H1 (cell line): ENCODE measurements around the gene ELMOD1. TPM values are rescaled to one million over a fixed set of nuclear protein-coding genes. Genes with fewer than 3 reads are reported as not detected.

Source experiments
- CTCF ChIA-PET: fragments of 300-600 bp; sonication (Branson Sonifier 250); formaldehyde crosslinking; loops from one replicate; lab custom pipeline; 2021; ENCODE audit not compliant: partially characterized antibody; lab: Charles Lee
- POLR2A ChIA-PET: fragments of 300-600 bp; sonication (Branson Sonifier 250); formaldehyde crosslinking; loops from one replicate; lab custom pipeline; 2021; ENCODE audit warnings: inconsistent platforms; ENCODE audit not compliant: partially characterized antibody; lab: Charles Lee
- DNase-seq, 2 experiments: peaks; one replicate each; pipeline versions ENCODE4 v3.0.0 to v3.0.0-alpha.2; 2010 to 2022; ENCODE audit warnings: low spot score in 2 of 2, low read depth in 1 of 2, mixed read lengths in 1 of 2
- FAIRE-seq: peaks from 2 replicates; lab custom pipeline; 2011; peaks lifted over from hg19 to GRCh38; lab: Jason Lieb, UNC
- H2AFZ ChIP-seq: 2 replicates; pipeline ENCODE4 v1.8.1; 2012; ENCODE audit warnings: low read length, inconsistent platforms
- H2AK5ac ChIP-seq: 2 replicates; pipeline ENCODE4 v1.6.1; 2013; ENCODE audit warnings: low read depth, low read length
- H2BK120ac ChIP-seq: replicated peaks from 2 replicates; pipeline ENCODE3; 2013; ENCODE audit warnings: low read depth, low read length, inconsistent platforms
- H2BK12ac ChIP-seq: 2 replicates; pipeline ENCODE4 v1.6.1; 2013; ENCODE audit warnings: low read depth, low read length
- H2BK15ac ChIP-seq: 2 replicates; pipeline ENCODE4 v1.6.1; 2013; ENCODE audit warnings: low read length
- H2BK20ac ChIP-seq: 2 replicates; pipeline ENCODE4 v1.6.1; 2013; ENCODE audit warnings: low read length
- H2BK5ac ChIP-seq: 2 replicates; pipeline ENCODE4 v1.6.1; 2013; ENCODE audit warnings: low read depth, low read length
- H3K14ac ChIP-seq: 2 replicates; pipeline ENCODE4 v1.6.1; 2013; ENCODE audit warnings: inconsistent platforms; ENCODE audit not compliant: insufficient read length
- H3K18ac ChIP-seq: 2 replicates; pipeline ENCODE4 v1.6.1; 2013; ENCODE audit warnings: low read length; ENCODE audit errors: extremely low read depth
- H3K23ac ChIP-seq: 2 replicates; pipeline ENCODE4 v1.6.1; 2013; ENCODE audit warnings: inconsistent platforms; ENCODE audit not compliant: insufficient read length
- H3K23me2 ChIP-seq: 2 replicates; pipeline ENCODE4 v1.6.1; 2013; ENCODE audit warnings: low read depth, low read length
- H3K27ac ChIP-seq: 2 replicates; pipeline ENCODE4 v1.6.1; 2011; ENCODE audit warnings: low read depth, low read length, inconsistent platforms
- H3K27me3 ChIP-seq, 4 experiments: replicated peaks in 1 of 4; 1 replicate in 1 of 4; 2 replicates in 3 of 4; pipeline versions ENCODE4 v1.6.1 to v1.8.1; 2011 to 2013; ENCODE audit warnings: low read length in 3 of 4, mild to moderate bottlenecking in 3 of 4, inconsistent platforms in 2 of 4, mixed read lengths in 2 of 4, moderate library complexity in 1 of 4; ENCODE audit not compliant: control insufficient read depth in 3 of 4, insufficient read depth in 3 of 4; ENCODE audit errors: extremely low read depth in 1 of 4
- H3K36me3 ChIP-seq, 4 experiments: 2 replicates each; pipeline versions ENCODE4 v1.6.1 to v1.8.1; 2011 to 2013; ENCODE audit warnings: mild to moderate bottlenecking in 4 of 4, low read length in 3 of 4, moderate library complexity in 2 of 4, control low read depth in 1 of 4, inconsistent platforms in 1 of 4; ENCODE audit not compliant: insufficient read depth in 4 of 4, control insufficient read depth in 2 of 4
- H3K4ac ChIP-seq: replicated peaks from 2 replicates; pipeline ENCODE3; 2013; ENCODE audit warnings: low read length, low read depth, mixed read lengths, inconsistent platforms; ENCODE audit not compliant: insufficient read length
- H3K4me1 ChIP-seq, 4 experiments: replicated peaks in 1 of 4; 1 replicate in 1 of 4; 2 replicates in 3 of 4; pipeline versions ENCODE4 v1.6.1 to v1.8.1; 2011 to 2013; ENCODE audit warnings: low read length in 3 of 4, inconsistent platforms in 2 of 4, mixed read lengths in 1 of 4; ENCODE audit not compliant: insufficient read depth in 4 of 4, control insufficient read depth in 3 of 4
- H3K4me2 ChIP-seq, 2 experiments: 2 replicates each; pipeline versions ENCODE4 v1.6.1 to v1.8.1; 2011 to 2013; ENCODE audit warnings: low read depth in 2 of 2, low read length in 2 of 2, control low read depth in 1 of 2, inconsistent platforms in 1 of 2, mild to moderate bottlenecking in 1 of 2; ENCODE audit not compliant: insufficient read depth in 1 of 2
- H3K4me3 ChIP-seq, 4 experiments: fragments of 200-600, 300-600 bp in 1 of 4; sonication (generic), shearing (Covaris generic), sonication (Bioruptor Twin) in 1 of 4; 2 replicates each; pipeline versions ENCODE4 v1.5.1 to v1.8.1; 2011 to 2016; ENCODE audit warnings: low read length in 4 of 4, low read depth in 3 of 4, control low read depth in 2 of 4, inconsistent platforms in 2 of 4, mild to moderate bottlenecking in 2 of 4, mixed read lengths in 1 of 4, moderate library complexity in 1 of 4; ENCODE audit not compliant: insufficient read depth in 2 of 4; ENCODE audit errors: extremely low read depth in 1 of 4
- H3K56ac ChIP-seq: replicated peaks from 2 replicates; pipeline ENCODE3; 2013; ENCODE audit warnings: low read depth, mild to moderate bottlenecking, mixed read lengths, low read length, inconsistent platforms; ENCODE audit not compliant: insufficient read length
- H3K79me1 ChIP-seq: 2 replicates; pipeline ENCODE4 v1.6.1; 2013; ENCODE audit warnings: low read depth, low read length, control low read depth
- H3K79me2 ChIP-seq, 2 experiments: 2 replicates each; pipeline versions ENCODE4 v1.6.1 to v1.8.1; 2012 to 2013; ENCODE audit warnings: low read length in 2 of 2, mild to moderate bottlenecking in 2 of 2, inconsistent platforms in 1 of 2; ENCODE audit not compliant: insufficient read depth in 2 of 2, control insufficient read depth in 1 of 2
- H3K9ac ChIP-seq, 4 experiments: replicated peaks in 1 of 4; 1 replicate in 1 of 4; 2 replicates in 3 of 4; pipeline versions ENCODE4 v1.6.1 to v1.8.1; 2011 to 2013; ENCODE audit warnings: low read depth in 3 of 4, low read length in 3 of 4, control low read depth in 2 of 4, mild to moderate bottlenecking in 2 of 4, moderate library complexity in 2 of 4, inconsistent platforms in 1 of 4; ENCODE audit errors: extremely low read depth in 1 of 4
- H3K9me3 ChIP-seq, 2 experiments: 2 replicates each; pipeline versions ENCODE4 v1.6.1 to v1.8.1; 2012 to 2013; ENCODE audit warnings: mild to moderate bottlenecking in 2 of 2, moderate library complexity in 2 of 2, control low read depth in 1 of 2, inconsistent platforms in 1 of 2, low read depth in 1 of 2, low read length in 1 of 2, mixed read lengths in 1 of 2; ENCODE audit not compliant: insufficient read depth in 2 of 2
- H4K20me1 ChIP-seq, 2 experiments: replicated peaks in 1 of 2; 2 replicates each; pipeline versions ENCODE3 to v1.8.1; 2011 to 2013; ENCODE audit warnings: inconsistent platforms in 2 of 2, low read length in 2 of 2, mild to moderate bottlenecking in 1 of 2; ENCODE audit not compliant: insufficient read depth in 2 of 2, control insufficient read depth in 1 of 2
- H4K5ac ChIP-seq: 2 replicates; pipeline ENCODE4 v1.6.1; 2013; ENCODE audit warnings: low read length, low read depth, mixed read lengths, inconsistent platforms; ENCODE audit not compliant: insufficient read length
- H4K8ac ChIP-seq: 2 replicates; pipeline ENCODE4 v1.8.0; 2013; ENCODE audit warnings: mild to moderate bottlenecking, moderate library complexity, low read length, inconsistent platforms; ENCODE audit not compliant: insufficient read depth; ENCODE audit errors: extremely low read depth
- H4K91ac ChIP-seq: replicated peaks from 2 replicates; pipeline ENCODE3; 2013; ENCODE audit warnings: low read length, mixed read lengths, inconsistent platforms; ENCODE audit not compliant: insufficient read length
- ASH2L ChIP-seq: fragments of 200-600, 300-600 bp; sonication (generic); IDR thresholded peaks from one replicate; pipeline ENCODE4 v1.7.1; 2017; ENCODE audit warnings: low read length
- CEBPB ChIP-seq: IDR thresholded peaks from 2 replicates; pipeline ENCODE4 v1.6.1; 2012; ENCODE audit warnings: low read depth, low read length
- CREB1 ChIP-seq: IDR thresholded peaks from 2 replicates; pipeline ENCODE4 v1.6.1; 2012; ENCODE audit warnings: inconsistent platforms
- EZH2 ChIP-seq: fragments of 200-600 bp; sonication (generic); IDR thresholded peaks from 2 replicates; pipeline ENCODE4 v1.7.1; 2012; ENCODE audit warnings: low read depth, mild to moderate bottlenecking, moderate library complexity, low read length, inconsistent platforms; ENCODE audit not compliant: severe bottlenecking
- GABPA ChIP-seq: IDR thresholded peaks from 2 replicates; pipeline ENCODE4 v1.6.1; 2011; ENCODE audit warnings: mild to moderate bottlenecking, low read length, moderate library complexity, borderline replicate concordance; ENCODE audit not compliant: insufficient read depth
- HDAC2 ChIP-seq, 2 experiments: fragments of 300-600 bp in 1 of 2; sonication (generic) in 1 of 2; IDR thresholded peaks; 2 replicates each; pipeline ENCODE4 v1.6.1; 2011 to 2012; ENCODE audit warnings: low read depth in 2 of 2, low read length in 2 of 2, mild to moderate bottlenecking in 2 of 2, moderate library complexity in 2 of 2, borderline replicate concordance in 1 of 2, inconsistent platforms in 1 of 2
- POLR2A ChIP-seq, 2 experiments: IDR thresholded peaks; 1 replicate in 1 of 2; 2 replicates in 1 of 2; pipeline ENCODE4 v1.6.1; 2011; ENCODE audit warnings: low read depth in 2 of 2, low read length in 2 of 2, mild to moderate bottlenecking in 2 of 2; ENCODE audit errors: control extremely low read depth in 1 of 2
- RBBP5 ChIP-seq: IDR thresholded peaks from 2 replicates; pipeline ENCODE4 v1.7.1; 2012; ENCODE audit warnings: low read depth, mild to moderate bottlenecking, inconsistent platforms, low read length, moderate library complexity, borderline replicate concordance
- SIX5 ChIP-seq: IDR thresholded peaks from 2 replicates; pipeline ENCODE4 v1.6.1; 2011; ENCODE audit warnings: mild to moderate bottlenecking, low read depth, low read length
- TAF1 ChIP-seq: IDR thresholded peaks from 2 replicates; pipeline ENCODE4 v1.6.1; 2011; ENCODE audit warnings: mild to moderate bottlenecking, low read depth, low read length
- TBP ChIP-seq: IDR thresholded peaks from 2 replicates; pipeline ENCODE4 v1.6.1; 2011; ENCODE audit warnings: low read depth, low read length, improper control_type of control experiment
- TCF12 ChIP-seq: IDR thresholded peaks from 2 replicates; pipeline ENCODE4 v1.6.1; 2011; ENCODE audit warnings: low read depth, mild to moderate bottlenecking, low read length
- WGBS, 2 experiments: shearing (Covaris generic) in 1 of 2; methylation state at CpG; one replicate each; pipeline versions ENCODE4 v1.1.6 to v1.1.7; 2013 to 2015; ENCODE audit warnings: low lambda C conversion rate in 2 of 2, mixed read lengths in 2 of 2, inconsistent platforms in 1 of 2, low coverage in 1 of 2, missing lambda C conversion rate in 1 of 2; ENCODE audit not compliant: insufficient replicate concordance in 2 of 2, insufficient coverage in 1 of 2, insufficient read length in 1 of 2; ENCODE audit errors: extremely low coverage in 1 of 2, missing lambda C conversion rate in 1 of 2; 5-methylcytosine and 5-hydroxymethylcytosine counted together
- polyA plus RNA-seq, 7 experiments: library from polyadenylated mRNA; depleted of rRNA in 3 of 7; stranded (reverse) in 5 of 7; unstranded in 2 of 7; fragments of >200 nt in 5 of 7; fragments of 200-250 nt in 2 of 7; gene quantifications; 1 replicate in 5 of 7; 2 replicates in 1 of 7; 4 replicates in 1 of 7; pipeline versions ENCODE4 v1.2.1 to v1.2.3, GENCODE V29; 2011 to 2013; ENCODE audit warnings: missing spikeins in 2 of 7, mixed read lengths in 2 of 7
- total RNA-seq: library from RNA; stranded (reverse); fragmentation: NEBNext Ultra II Directional; extraction: Animal tissue kit (Norgen Biotek cat#: 25700); gene quantifications from 2 replicates; pipeline ENCODE4 v1.2.1, GENCODE V29; 2021

ELMOD1 gene
- total and polyA plus RNA-seq, 2 of the 8 experiments (the other 6 are each of a cell fraction or from before 2014, with no cell fraction given), result 0.47 to 1.6 TPM

GRCh38 chr11:107704451-107704850, 113.5 kb downstream of the ELMOD1 start:
- 87% methylated on average over 3 of the region's 3 CpGs; no CpG with 5 or more reads in 1 of the 2 experiments for WGBS, 2 experiments
- FAIRE-seq (no peak), DNase-seq (no peak)
- H3K18ac ChIP-seq, result no peak overlapping the region
- H3K4me1 ChIP-seq, result peaks cover 0 to 12% (median 5%) of the 10 kb centered on the region in 4 experiments; a peak in 3 of 7 replicates
- H4K20me1 ChIP-seq, result no peaks in the 10 kb centered on the region
- H3K4ac ChIP-seq, result no peak overlapping the region
- H4K91ac ChIP-seq, result no peak overlapping the region
- no peak overlapping the region for H2BK5ac ChIP-seq
- ChIA-PET POLR2A (no interaction called here), CTCF (interaction anchor here (1.0 to 9.5 kb wide), 2 partner anchors 19 to 29 kb away, joined by 3 to 102 read pairs; no protein-coding TSS in a partner anchor)
- H2AK5ac ChIP-seq, result no peak overlapping the region
- H3K79me1 ChIP-seq, result no peaks in the 10 kb centered on the region
- H3K27ac ChIP-seq, result no peak overlapping the region
- no peak overlapping the region for H2BK120ac ChIP-seq
- no peak overlapping the region for H2BK15ac ChIP-seq
- no peak overlapping the region for H3K4me2 ChIP-seq
- H4K8ac ChIP-seq, result no peak overlapping the region
- no peak overlapping the region for H2BK12ac ChIP-seq
- H3K27me3 ChIP-seq, result no peaks in the 10 kb centered on the region; a peak in 1 of 7 replicates
- H3K79me2 ChIP-seq, result no peaks in the 10 kb centered on the region
- H2AFZ ChIP-seq, result no peak overlapping the region
- no peaks in the 10 kb centered on the region for H3K36me3 ChIP-seq
- no peak overlapping the region for H3K9ac ChIP-seq
- H2BK20ac ChIP-seq, result no peak overlapping the region
- no peak overlapping the region for H3K23ac ChIP-seq
- TF ChIP-seq RBBP5 (no peak), GABPA (no peak), POLR2A (IDR thresholded peaks at IDR 0.05; ENCODE audit: control extremely low read depth in 1 of 2, low read depth in 2 of 2, low read length in 2 of 2) (no peak), TAF1 (no peak), CEBPB (no peak), CREB1 (no peak), TCF12 (no peak), SIX5 (no peak), TBP (no peak), EZH2 (no peak), HDAC2 (IDR thresholded peaks at IDR 0.05; ENCODE audit: borderline replicate concordance in 1 of 2, low read depth in 2 of 2, low read length in 2 of 2) (no peak), ASH2L (no peak)
- no peaks in the 10 kb centered on the region for H3K9me3 ChIP-seq
- no peak overlapping the region for H3K4me3 ChIP-seq
- H3K23me2 ChIP-seq, result no peaks in the 10 kb centered on the region
- no peak overlapping the region for H3K14ac ChIP-seq
- H3K56ac ChIP-seq, result no peak overlapping the region
- H4K5ac ChIP-seq, result no peak overlapping the region
